Natural killer cell (primary cell): Measurements from ENCODE around the gene ZNF844. TPM values are rescaled to one million over a fixed set of nuclear protein-coding genes. Genes with fewer than 3 reads are reported as not detected.
A peak's percentile ranks its signal among the peaks of the same experiment; 100 is the strongest.

Source experiments
- ATAC-seq, 3 donors: fragments of 150-1000 bp in 2 of 3; fragments of 200-7000 bp in 1 of 3; cut with Tn5 transposase; 1 replicate in 1 of 3; 2 replicates in 2 of 3; pipeline ENCODE4 v1.10.0; 2021; ENCODE audit warnings: mild to moderate bottlenecking in 2 of 3, moderate library complexity in 2 of 3
- DNase-seq, 2 donors: peaks; one replicate each; pipeline versions ENCODE4 v3.0.0 to v3.0.0-alpha.2; 2013 to 2021; ENCODE audit warnings: mixed read lengths in 1 of 2
- H3K27ac ChIP-seq: one replicate; pipeline ENCODE4 v1.5.1; 2013; ENCODE audit warnings: mild to moderate bottlenecking, low read length
- H3K27me3 ChIP-seq: one replicate; pipeline ENCODE4 v1.6.1; 2013; ENCODE audit warnings: low read length; ENCODE audit not compliant: control insufficient read depth, insufficient read depth
- H3K36me3 ChIP-seq: one replicate; pipeline ENCODE4 v1.6.1; 2013; ENCODE audit warnings: low read length; ENCODE audit not compliant: control insufficient read depth, insufficient read depth
- H3K4me1 ChIP-seq: one replicate; pipeline ENCODE4 v1.6.1; 2013; ENCODE audit warnings: low read length; ENCODE audit not compliant: control insufficient read depth, insufficient read depth
- H3K4me3 ChIP-seq: one replicate; pipeline ENCODE4 v1.5.1; 2013; ENCODE audit warnings: low read length
- H3K9me3 ChIP-seq: one replicate; pipeline ENCODE4 v1.6.1; 2013; ENCODE audit warnings: low read length; ENCODE audit not compliant: control insufficient read depth, insufficient read depth
- H3K27ac Mint-ChIP-seq, 2 donors: one replicate each; pipeline ENCODE4 v1.8.0; 2022; ENCODE audit warnings: mild to moderate bottlenecking in 2 of 2, mixed read lengths in 2 of 2, moderate library complexity in 1 of 2
- H3K27me3 Mint-ChIP-seq, 2 donors: one replicate each; pipeline ENCODE4 v1.8.0; 2022; ENCODE audit warnings: low read depth in 2 of 2, mixed read lengths in 2 of 2
- H3K36me3 Mint-ChIP-seq: one replicate; pipeline ENCODE4 v1.8.0; 2022; ENCODE audit warnings: mixed read lengths
- H3K4me1 Mint-ChIP-seq, 2 donors: one replicate each; pipeline ENCODE4 v1.8.0; 2022; ENCODE audit warnings: mixed read lengths in 2 of 2
- H3K4me3 Mint-ChIP-seq: one replicate; pipeline ENCODE4 v1.8.0; 2022; ENCODE audit warnings: mild to moderate bottlenecking, moderate library complexity, mixed read lengths
- H3K9me3 Mint-ChIP-seq, 2 donors: one replicate each; pipeline ENCODE4 v1.8.0; 2022; ENCODE audit warnings: mixed read lengths in 2 of 2
- WGBS: methylation state at CpG from one replicate; pipeline ENCODE4 v1.1.7; 2013; ENCODE audit warnings: missing lambda C conversion rate; ENCODE audit not compliant: insufficient coverage; 5-methylcytosine and 5-hydroxymethylcytosine counted together
- intact Hi-C: fragments of 100-400 bp; cut with micrococcal nuclease; formaldehyde crosslinking; loops from one replicate; pipeline ENCODE4 v1.14.2; 2022
- total RNA-seq, 4 donors: library from RNA; stranded (reverse); fragments of 120-200 nt in 1 of 4; gene quantifications; one replicate each; pipeline versions ENCODE4 v1.2.3 to v1.2.4, GENCODE V29; 2013 to 2022
- TF ChIP-seq, protein P1 (sequence below): fragments of 200-600 bp; IDR thresholded peaks from one replicate; pipeline ENCODE4 v1.8.0; 2022; ENCODE audit warnings: antibody characterized with exemption

Gene ZNF844
- total RNA-seq, 3 donors from 2014 or later (not counting 1 experiment from before 2014, with no cell fraction given): 12.1 to 36.2 (median 27.4) TPM

- H3K27ac ChIP-seq: no peak overlapping the region
- Mint-ChIP-seq H3K4me1 (no peaks in the 10 kb centered on the region), H3K4me3 (no peak overlapping the region), H3K27ac (no peak overlapping the region), H3K27me3 (no peaks in the 10 kb centered on the region), H3K36me3 (peaks cover 15% of the 10 kb centered on the region), H3K9me3 (peaks cover 4 to 13% of the 10 kb centered on the region in 2 donors)
- no peak overlapping the region for H3K4me3 ChIP-seq
- H3K36me3 ChIP-seq: no peaks in the 10 kb centered on the region
- TF ChIP-seq, protein P1, sequence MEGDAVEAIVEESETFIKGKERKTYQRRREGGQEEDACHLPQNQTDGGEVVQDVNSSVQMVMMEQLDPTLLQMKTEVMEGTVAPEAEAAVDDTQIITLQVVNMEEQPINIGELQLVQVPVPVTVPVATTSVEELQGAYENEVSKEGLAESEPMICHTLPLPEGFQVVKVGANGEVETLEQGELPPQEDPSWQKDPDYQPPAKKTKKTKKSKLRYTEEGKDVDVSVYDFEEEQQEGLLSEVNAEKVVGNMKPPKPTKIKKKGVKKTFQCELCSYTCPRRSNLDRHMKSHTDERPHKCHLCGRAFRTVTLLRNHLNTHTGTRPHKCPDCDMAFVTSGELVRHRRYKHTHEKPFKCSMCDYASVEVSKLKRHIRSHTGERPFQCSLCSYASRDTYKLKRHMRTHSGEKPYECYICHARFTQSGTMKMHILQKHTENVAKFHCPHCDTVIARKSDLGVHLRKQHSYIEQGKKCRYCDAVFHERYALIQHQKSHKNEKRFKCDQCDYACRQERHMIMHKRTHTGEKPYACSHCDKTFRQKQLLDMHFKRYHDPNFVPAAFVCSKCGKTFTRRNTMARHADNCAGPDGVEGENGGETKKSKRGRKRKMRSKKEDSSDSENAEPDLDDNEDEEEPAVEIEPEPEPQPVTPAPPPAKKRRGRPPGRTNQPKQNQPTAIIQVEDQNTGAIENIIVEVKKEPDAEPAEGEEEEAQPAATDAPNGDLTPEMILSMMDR: no peak
- H3K27me3 ChIP-seq: no peaks in the 10 kb centered on the region
- intact Hi-C loops: no loop called here
- H3K4me1 ChIP-seq: no peaks in the 10 kb centered on the region
- no peak for DNase-seq
- ATAC-seq: no peak
- H3K9me3 ChIP-seq: peaks cover 25% of the 10 kb centered on the region
Observed at GRCh38 chr19:12042893-12043292, 21.6 kb upstream of the ZNF844 start.

DNA sequence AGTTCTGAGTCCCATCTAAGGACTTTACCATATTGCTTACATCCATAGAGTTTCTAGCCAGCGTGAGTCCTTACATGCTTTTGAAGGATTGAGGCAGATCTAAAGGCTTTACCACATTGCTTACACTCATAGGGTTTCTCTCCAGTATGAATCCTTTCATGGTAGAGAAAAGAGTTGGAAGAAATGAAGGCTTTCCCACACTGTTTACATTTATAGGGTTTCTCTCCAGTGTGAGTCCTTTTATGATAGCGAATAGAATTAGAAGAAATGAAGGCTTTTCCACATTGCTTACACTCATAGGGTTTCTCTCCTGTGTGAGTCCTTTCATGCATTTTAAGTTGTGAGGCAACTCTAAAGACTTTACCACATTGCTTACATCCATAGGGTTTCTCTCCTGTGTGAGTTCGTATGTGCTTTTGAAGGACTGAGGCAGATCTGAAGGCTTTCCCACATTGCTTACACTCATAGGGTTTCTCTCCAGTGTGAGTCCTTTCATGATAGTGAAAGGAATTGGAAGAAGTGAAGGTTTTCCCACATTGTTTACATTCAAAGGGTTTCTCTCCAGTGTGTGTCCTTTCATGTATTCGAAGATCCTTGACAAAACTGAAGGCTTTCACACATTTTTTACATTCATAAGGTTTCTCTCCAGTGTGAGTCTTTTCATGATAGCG, 20.6 kb upstream of the ZNF844 start:
- no peaks in the 10 kb centered on the region for H3K27me3 ChIP-seq
- no peaks in the 10 kb centered on the region for H3K27me3 Mint-ChIP-seq
- peaks cover 25% of the 10 kb centered on the region for H3K9me3 ChIP-seq
- 96% methylated on average over 3 of the region's 5 CpGs for WGBS
- H3K9me3 Mint-ChIP-seq: peaks cover 4 to 13% of the 10 kb centered on the region in 2 donors
- no peak overlapping the region for H3K27ac ChIP-seq
- ATAC-seq (no peak), DNase-seq (no peak)
- H3K36me3 Mint-ChIP-seq: peaks cover 15% of the 10 kb centered on the region
- H3K27ac Mint-ChIP-seq: no peak overlapping the region
- H3K4me1 Mint-ChIP-seq: no peaks in the 10 kb centered on the region
- intact Hi-C loops: no loop called here
- H3K4me1 ChIP-seq: no peaks in the 10 kb centered on the region
- TF ChIP-seq, protein P1: no peak
- H3K4me3 Mint-ChIP-seq: no peak overlapping the region
- H3K4me3 ChIP-seq: no peak overlapping the region
- no peaks in the 10 kb centered on the region for H3K36me3 ChIP-seq

- TF ChIP-seq, protein P1: no peak
- intact Hi-C loops: no loop called here
- H3K27ac Mint-ChIP-seq: no peak overlapping the region
- H3K27ac ChIP-seq: no peak overlapping the region
- peaks cover 4 to 13% of the 10 kb centered on the region in 2 donors for H3K9me3 Mint-ChIP-seq
- ATAC-seq (no peak), DNase-seq (no peak)
- no peak overlapping the region for H3K4me3 Mint-ChIP-seq
- H3K27me3 ChIP-seq: no peaks in the 10 kb centered on the region
- peaks cover 7% of the 10 kb centered on the region in 2 donors for H3K4me1 Mint-ChIP-seq
- peaks cover 17% of the 10 kb centered on the region for H3K9me3 ChIP-seq
- H3K4me1 ChIP-seq: peaks cover 8% of the 10 kb centered on the region
- H3K27me3 Mint-ChIP-seq: peaks cover 3 to 7% of the 10 kb centered on the region in 2 donors
- H3K4me3 ChIP-seq: no peak overlapping the region
- no peaks in the 10 kb centered on the region for H3K36me3 ChIP-seq
- peaks cover 15% of the 10 kb centered on the region for H3K36me3 Mint-ChIP-seq
- WGBS: 100% methylated on average over 2 of the region's 2 CpGs
Observed at GRCh38 chr19:12047868-12048267, 16.7 kb upstream of the ZNF844 start.

GRCh38 chr19:12052091-12052496, 12.4 kb upstream of the ZNF844 start:
- peak overlapping the region; percentile 59 for H3K4me3 ChIP-seq
- Mint-ChIP-seq H3K27me3 (peaks cover 7 to 8% of the 10 kb centered on the region in 2 donors), H3K9me3 (no peaks in the 10 kb centered on the region), H3K4me1 (peaks cover 12% of the 10 kb centered on the region in 2 donors), H3K36me3 (no peaks in the 10 kb centered on the region), H3K4me3 (peak overlapping the region; percentile 93), H3K27ac (peak overlapping the region in 1 of 2 donors; percentile 60)
- intact Hi-C loops: no loop called here
- no peak overlapping the region for H3K27ac ChIP-seq
- H3K9me3 ChIP-seq: no peaks in the 10 kb centered on the region
- no peaks in the 10 kb centered on the region for H3K27me3 ChIP-seq
- TF ChIP-seq, protein P1: no peak
- peak in 2 of 3 donors; percentile 24 to 50 for ATAC-seq
- H3K4me1 ChIP-seq: peaks cover 14% of the 10 kb centered on the region
- 4% methylated on average over 14 of the region's 14 CpGs for WGBS
- DNase-seq: peak in 1 of 2 donors; percentile 41
- no peaks in the 10 kb centered on the region for H3K36me3 ChIP-seq
